Iris pigment epithelial cell (primary cell): ENCODE results near the gene PSMB3.
A peak's percentile ranks its signal among the peaks of the same experiment; 100 is the strongest.

Experiments
- DNase-seq: peaks from one replicate; pipeline ENCODE4 v3.0.0-alpha.2; 2011; ENCODE audit warnings: low read depth

The PSMB3 gene

DNA sequence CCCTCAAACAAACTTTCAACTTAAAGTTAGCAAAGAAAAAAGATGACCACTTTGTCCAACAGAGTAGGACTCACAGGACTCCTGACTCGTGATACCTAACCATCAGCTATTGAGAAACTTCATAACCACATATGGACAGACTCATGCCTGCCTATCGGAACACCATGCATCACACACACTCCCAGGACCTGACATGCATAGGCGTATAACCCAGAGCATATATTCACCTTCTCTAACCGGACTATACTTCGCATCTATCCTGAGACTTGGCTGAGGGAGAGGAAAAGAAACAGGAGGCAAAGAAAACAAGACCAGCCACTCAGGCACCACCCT is 44.6 kb downstream of the PSMB3 start:
- peak; percentile 72 for DNase-seq

GRCh38 chr17:38797828-38798227 is 45.3 kb downstream of the PSMB3 start:
- DNase-seq = peak; percentile 16

DNA sequence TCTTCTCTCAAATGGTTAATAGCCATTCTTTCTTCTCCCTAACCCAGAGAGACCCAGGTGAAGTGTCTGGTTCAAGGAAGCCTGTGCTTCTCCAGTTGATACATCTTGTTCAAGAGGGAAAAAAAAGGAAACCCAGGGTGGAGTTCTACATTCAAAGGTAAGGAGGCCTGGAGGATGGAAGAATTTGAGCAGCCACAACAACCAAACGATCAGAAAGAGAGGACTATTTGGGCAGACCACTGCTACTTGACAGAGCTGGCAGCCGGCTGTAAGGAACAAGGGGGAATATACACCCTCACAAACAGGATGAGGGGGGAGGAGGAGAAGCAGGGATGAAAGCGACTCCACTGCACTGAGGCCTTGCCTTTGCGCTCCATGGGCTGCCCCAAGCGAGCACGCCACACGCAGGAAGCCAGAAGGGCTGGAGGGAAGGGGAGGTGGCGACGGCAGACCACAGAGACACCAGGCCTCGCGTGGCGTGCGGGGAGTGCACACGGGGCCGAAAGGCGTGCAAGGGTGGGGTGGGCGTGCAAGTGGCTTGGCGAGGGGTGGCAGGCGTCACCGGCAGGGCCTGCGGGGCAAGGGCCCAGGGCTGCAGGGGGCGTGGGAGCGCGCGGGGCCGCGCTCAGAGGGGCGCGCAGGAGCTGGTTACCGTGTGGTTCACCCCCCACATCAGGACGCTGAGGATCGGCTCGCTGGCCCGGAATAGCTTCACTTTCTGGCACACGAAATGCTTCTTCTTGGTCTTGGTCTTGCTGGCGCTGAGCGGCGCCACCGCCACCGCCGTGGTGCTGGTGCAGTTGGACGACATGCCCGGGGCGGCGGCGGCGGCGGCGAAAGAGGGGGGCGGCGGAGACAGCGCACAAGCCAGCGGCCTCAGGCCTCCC is 46.3 kb downstream of the PSMB3 start:
- DNase-seq = peak; percentile 57

- peak; percentile 99 for DNase-seq
Observed at GRCh38 chr17:38799501-38800236, 47.1 kb downstream of the PSMB3 start, which contains the start of gene PIP4K2B. PIP4K2B (minus strand) TSS chr17:38799556; CDS start chr17:38799424, 132 bp downstream.

DNA sequence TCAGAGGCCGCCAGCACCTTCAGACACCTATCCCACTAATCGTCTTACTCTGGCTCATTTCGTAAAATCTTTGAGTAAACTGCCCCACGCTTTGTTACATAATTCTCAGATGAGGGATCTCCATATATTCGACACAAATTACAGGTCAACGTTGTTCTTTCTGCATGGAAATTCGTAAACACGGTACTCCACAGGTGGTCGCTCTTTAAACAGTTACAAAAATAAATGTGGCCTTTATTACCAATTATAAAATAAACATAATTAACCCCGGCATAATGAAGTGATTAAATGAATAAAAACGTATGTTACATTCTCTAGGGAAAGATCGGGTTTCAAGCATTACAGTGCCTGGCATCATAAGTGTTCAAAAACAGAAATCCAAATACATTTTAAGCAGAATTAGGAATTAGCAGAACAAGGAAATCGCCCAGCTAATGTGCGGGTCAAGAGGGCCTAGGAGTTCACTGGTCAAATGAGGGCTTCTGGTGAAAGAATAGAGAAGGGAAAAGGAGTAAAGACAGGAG is 47.8 kb downstream of the PSMB3 start:
- no peak for DNase-seq

- no peak for DNase-seq
Observed at GRCh38 chr17:38809828-38810227, 57.3 kb downstream of the PSMB3 start.
